Activated T-cell treated with anti-CD3 and anti-CD28 coated beads, Interleukin-2, amount 50 U/mL, for 72 hours (primary cell): ENCODE measurements around the gene OR51S1. TPM values are rescaled to one million over a fixed set of nuclear protein-coding genes. Genes with fewer than 3 reads are reported as not detected.
"Not testable (repeated sequence)": the region's sequence is repeated elsewhere in the genome, so short reads cannot be mapped to it uniquely, and the experiment has no call there.

Experiments
- ATAC-seq, 2 donors: fragments of 150-1000 bp; cut with Tn5 transposase; replicated peaks in 1 of 2; 2 replicates each; pipeline ENCODE4 v1.10.0; 2021; ENCODE audit warnings: moderate library complexity in 2 of 2, mild to moderate bottlenecking in 1 of 2
- DNase-seq, 2 donors: peaks; one replicate each; pipeline ENCODE4 v3.0.0; 2021 to 2022; ENCODE audit warnings: mixed read lengths in 1 of 2
- H3K27ac Mint-ChIP-seq: one replicate; pipeline ENCODE4 v1.8.0; 2022; ENCODE audit warnings: mild to moderate bottlenecking, moderate library complexity, mixed read lengths
- H3K27me3 Mint-ChIP-seq: one replicate; pipeline ENCODE4 v1.8.0; 2022; ENCODE audit warnings: low read depth, mixed read lengths
- H3K36me3 Mint-ChIP-seq, 2 donors: one replicate each; pipeline ENCODE4 v1.8.0; 2022; ENCODE audit warnings: mixed read lengths in 2 of 2, mild to moderate bottlenecking in 1 of 2; ENCODE audit not compliant: insufficient read depth in 2 of 2
- H3K4me1 Mint-ChIP-seq: one replicate; pipeline ENCODE4 v1.8.0; 2022; ENCODE audit warnings: low read depth, mixed read lengths
- H3K4me3 Mint-ChIP-seq, 2 donors: one replicate each; pipeline ENCODE4 v1.8.0; 2022; ENCODE audit warnings: mild to moderate bottlenecking in 2 of 2, mixed read lengths in 2 of 2, moderate library complexity in 2 of 2
- H3K9me3 Mint-ChIP-seq, 2 donors: one replicate each; pipeline ENCODE4 v1.8.0; 2022; ENCODE audit warnings: mixed read lengths in 2 of 2
- total RNA-seq, 2 donors: library from RNA; stranded (reverse); gene quantifications; one replicate each; pipeline ENCODE4 v1.2.3, GENCODE V29; 2022

The OR51S1 gene
- total RNA-seq, 2 donors from 2014 or later: not detected

DNA sequence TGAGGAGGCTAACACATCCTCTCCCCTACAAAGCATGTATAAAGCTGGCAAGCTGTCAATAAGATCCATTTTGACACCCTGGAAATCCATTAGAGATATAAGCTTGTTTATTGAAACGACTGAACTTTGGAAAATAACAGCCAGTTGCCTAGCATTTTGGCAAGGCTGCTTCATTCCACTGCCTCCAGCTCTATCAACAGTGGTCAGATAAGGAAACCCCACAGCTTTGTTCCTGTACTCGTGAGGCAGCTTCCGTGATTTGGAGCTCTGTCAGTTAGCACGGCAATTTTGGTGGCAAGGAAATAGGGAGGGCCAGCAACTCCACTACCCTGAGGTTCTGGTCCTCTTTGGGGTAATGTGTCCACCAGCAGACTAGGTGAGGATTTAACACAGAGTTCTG lies 2.0 kb upstream of the OR51S1 start:
- Mint-ChIP-seq H3K27ac (no peak overlapping the region), H3K4me1 (no peaks in the 10 kb centered on the region), H3K9me3 (no peaks in the 10 kb centered on the region), H3K36me3 (no peaks in the 10 kb centered on the region), H3K4me3 (no peak overlapping the region), H3K27me3 (peaks cover 7% of the 10 kb centered on the region)
- ATAC-seq (no peak), DNase-seq (no peak)

DNA sequence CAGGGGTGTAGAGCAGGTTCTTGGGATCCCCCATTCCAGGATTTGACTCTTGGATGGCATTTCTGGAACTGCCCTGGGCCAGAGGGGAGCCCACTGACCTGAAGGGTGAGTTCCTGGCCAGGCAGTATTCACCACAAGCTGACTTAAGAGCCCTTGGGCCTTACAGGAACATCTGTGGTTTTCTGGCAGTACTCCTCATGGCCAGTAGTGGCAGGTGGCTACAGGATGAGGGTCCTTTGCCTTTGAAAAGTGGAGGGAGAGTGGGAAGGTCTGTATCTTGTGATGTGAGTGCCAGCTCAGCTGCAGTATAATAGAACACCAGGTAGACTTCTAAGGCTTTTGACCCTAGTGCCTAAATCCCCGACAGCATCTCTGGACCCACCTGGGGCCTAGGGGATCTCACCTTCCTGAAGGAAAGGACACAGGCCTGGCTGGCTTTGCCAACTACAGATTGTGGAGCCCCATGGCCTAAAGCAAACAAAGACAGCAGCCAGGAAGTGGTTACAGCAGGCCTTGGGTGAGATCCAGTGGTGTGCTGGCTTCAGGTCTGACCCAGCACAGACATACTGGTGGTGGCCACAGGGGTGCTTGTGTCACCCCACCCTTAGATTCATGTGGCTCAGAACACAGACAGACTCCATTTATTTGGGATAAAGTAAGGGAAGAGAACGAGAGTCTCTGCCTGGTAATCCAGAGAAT lies 9.0 kb downstream of the OR51S1 start:
- H3K4me3 Mint-ChIP-seq: no peak overlapping the region
- no peaks in the 10 kb centered on the region for H3K36me3 Mint-ChIP-seq
- no peak overlapping the region for H3K27ac Mint-ChIP-seq
- H3K4me1 Mint-ChIP-seq: no peaks in the 10 kb centered on the region
- no peaks in the 10 kb centered on the region for H3K9me3 Mint-ChIP-seq
- DNase-seq: no peak
- no peak for ATAC-seq
- peaks cover 13% of the 10 kb centered on the region for H3K27me3 Mint-ChIP-seq

DNA sequence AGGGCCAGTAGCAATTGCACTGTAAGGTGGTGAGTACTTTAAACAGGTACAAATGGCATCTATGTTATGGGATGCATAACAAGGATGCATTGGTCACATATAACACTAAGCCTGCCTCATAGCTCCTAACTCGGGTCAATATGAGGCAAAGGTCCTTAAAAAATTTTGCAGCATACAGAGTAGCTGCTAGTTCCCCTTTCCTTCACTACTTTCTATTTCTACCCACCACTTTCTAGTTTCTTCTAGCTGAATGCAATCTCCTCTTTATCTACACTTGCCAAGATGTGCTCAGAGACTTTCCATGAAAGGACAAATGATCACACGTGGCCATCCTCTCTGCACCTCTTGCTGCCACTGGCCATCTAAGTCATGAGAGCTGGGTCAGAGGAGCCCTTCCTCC lies 18.1 kb downstream of the OR51S1 start:
- DNase-seq (no peak), ATAC-seq (no peak)
- H3K27ac Mint-ChIP-seq: no peak overlapping the region
- no peaks in the 10 kb centered on the region for H3K4me1 Mint-ChIP-seq
- H3K27me3 Mint-ChIP-seq: peaks cover 5% of the 10 kb centered on the region
- H3K36me3 Mint-ChIP-seq: no peaks in the 10 kb centered on the region
- no peaks in the 10 kb centered on the region for H3K9me3 Mint-ChIP-seq
- no peak overlapping the region for H3K4me3 Mint-ChIP-seq

DNA sequence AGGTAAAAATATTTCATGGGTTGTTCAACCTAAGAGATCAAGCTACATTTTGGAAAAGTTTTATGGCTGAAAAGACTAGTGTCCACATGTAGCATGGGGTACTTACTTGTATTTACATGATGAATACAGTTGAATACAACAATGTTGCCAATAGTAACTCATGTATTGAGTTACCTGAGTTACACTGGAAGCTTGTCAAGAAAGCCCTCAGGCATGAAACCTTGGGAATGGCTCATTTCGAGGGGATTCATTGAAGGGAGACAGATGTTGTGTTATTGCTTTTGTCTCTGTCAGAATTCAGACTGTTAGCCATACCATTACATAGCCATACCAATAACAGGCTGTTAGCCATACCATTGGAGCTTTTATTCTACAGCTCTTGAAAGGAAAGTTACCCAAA lies 18.7 kb downstream of the OR51S1 start:
- no peaks in the 10 kb centered on the region for H3K36me3 Mint-ChIP-seq
- H3K4me3 Mint-ChIP-seq: no peak overlapping the region
- H3K9me3 Mint-ChIP-seq: no peaks in the 10 kb centered on the region
- no peaks in the 10 kb centered on the region for H3K4me1 Mint-ChIP-seq
- DNase-seq (no peak), ATAC-seq (no peak)
- peaks cover 3% of the 10 kb centered on the region for H3K27me3 Mint-ChIP-seq
- no peak overlapping the region for H3K27ac Mint-ChIP-seq

DNA sequence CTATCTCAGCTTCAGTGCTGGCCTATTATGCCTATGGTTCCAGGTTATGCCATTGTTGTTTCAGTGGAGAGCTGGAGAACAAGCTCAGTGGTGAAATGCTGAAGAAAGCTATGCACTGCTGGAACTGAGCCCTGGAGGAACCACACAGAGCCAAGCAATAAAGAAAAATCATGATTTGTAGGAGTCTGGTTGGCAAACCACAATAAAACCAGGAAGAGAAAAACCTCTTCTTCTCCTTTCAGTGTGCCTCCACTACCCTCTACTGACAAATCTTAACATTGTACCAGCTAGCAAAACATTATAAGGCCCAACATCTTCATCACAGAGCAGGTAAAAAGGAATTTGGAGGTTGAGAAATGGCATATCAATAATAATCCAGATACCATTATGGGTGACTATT lies 22.6 kb downstream of the OR51S1 start:
- peaks cover 7% of the 10 kb centered on the region for H3K27me3 Mint-ChIP-seq
- no peak overlapping the region for H3K4me3 Mint-ChIP-seq
- no peaks in the 10 kb centered on the region for H3K9me3 Mint-ChIP-seq
- H3K27ac Mint-ChIP-seq: no peak overlapping the region
- DNase-seq (no peak), ATAC-seq (no peak)
- no peaks in the 10 kb centered on the region for H3K36me3 Mint-ChIP-seq
- H3K4me1 Mint-ChIP-seq: no peaks in the 10 kb centered on the region

DNA sequence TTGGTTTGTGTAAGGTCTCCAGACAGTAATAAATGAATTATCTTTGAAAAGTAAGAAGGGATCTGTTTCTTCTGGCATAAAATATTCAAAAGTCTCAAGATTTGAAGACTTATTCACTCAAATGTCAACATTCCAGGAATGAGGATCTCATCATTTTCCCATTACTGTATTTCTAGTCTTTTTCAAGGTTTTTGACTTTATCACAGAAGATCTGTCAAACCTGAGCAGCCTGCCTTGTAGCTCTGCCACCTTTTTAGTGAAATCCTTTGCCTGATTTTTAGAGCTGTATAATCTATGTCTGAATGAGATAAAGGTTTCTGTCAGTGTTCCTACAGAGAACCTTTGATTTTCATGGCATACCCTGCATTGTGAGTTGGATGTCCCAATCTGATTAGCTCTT lies 23.9 kb downstream of the OR51S1 start:
- Mint-ChIP-seq H3K36me3 (no peaks in the 10 kb centered on the region), H3K27me3 (peaks cover 7% of the 10 kb centered on the region), H3K27ac (no peak overlapping the region), H3K9me3 (no peaks in the 10 kb centered on the region), H3K4me1 (no peaks in the 10 kb centered on the region), H3K4me3 (no peak overlapping the region)
- ATAC-seq (no peak), DNase-seq (no peak)

DNA sequence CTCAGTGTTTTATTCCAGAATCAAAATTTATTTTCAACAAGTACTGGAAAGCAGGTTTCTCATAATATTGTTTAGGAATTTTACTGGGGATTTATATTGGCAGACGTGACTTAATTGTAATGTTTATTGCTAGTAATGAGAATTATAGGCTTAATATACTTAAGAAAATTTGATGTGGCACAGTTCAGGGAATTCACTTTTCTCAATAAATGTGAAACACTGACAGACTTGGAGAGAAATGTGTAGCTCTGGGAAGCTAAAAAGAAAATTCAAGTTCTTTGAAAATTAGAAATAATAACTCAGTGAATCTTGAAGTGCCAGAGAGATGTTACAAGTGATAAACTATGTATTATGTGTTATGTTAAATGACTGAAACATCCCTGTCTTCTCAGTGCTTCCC lies 28.0 kb downstream of the OR51S1 start, which contains the start of gene OR51F2:
Gene OR51F2, plus strand, starts transcription at position 301 of the 400 bp plus-strand sequence. CDS start 101 bp downstream, outside the sequence.
- no peak within 1 kb of the TSS for H3K4me3 Mint-ChIP-seq
- H3K9me3 Mint-ChIP-seq: no peaks in the 10 kb centered on the region
- DNase-seq (no peak), ATAC-seq (no peak)
- no peaks in the 10 kb centered on the region for H3K36me3 Mint-ChIP-seq
- H3K27ac Mint-ChIP-seq: no peak within 1 kb of the TSS
- H3K27me3 Mint-ChIP-seq: peaks cover 7% of the 10 kb centered on the region
- H3K4me1 Mint-ChIP-seq: no peaks in the 10 kb centered on the region

DNA sequence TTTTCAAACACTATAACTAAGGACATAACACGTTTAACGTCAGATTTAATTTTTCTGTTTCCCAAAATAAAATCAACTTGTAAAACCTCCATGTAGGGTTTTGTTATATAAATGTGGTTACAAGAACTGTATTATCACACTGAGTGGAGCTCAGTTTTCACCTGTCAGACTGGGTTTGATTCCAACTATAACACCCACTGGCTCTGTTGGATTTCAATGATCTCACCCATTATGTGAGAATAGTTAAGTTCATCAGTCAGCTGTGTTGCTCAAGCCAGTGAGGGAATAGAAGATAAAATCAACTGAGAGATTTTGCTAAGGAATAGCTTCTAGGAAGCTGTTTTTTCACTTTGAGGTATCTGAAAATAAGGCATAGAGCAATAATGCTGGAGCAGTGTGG lies 39.8 kb downstream of the OR51S1 start:
- no peak for ATAC-seq
- Mint-ChIP-seq H3K4me1 (no peaks in the 10 kb centered on the region), H3K27me3 (no peaks in the 10 kb centered on the region), H3K27ac (no peak overlapping the region), H3K9me3 (no peaks in the 10 kb centered on the region), H3K36me3 (no peaks in the 10 kb centered on the region), H3K4me3 (no peak overlapping the region)
- no peak for DNase-seq

DNA sequence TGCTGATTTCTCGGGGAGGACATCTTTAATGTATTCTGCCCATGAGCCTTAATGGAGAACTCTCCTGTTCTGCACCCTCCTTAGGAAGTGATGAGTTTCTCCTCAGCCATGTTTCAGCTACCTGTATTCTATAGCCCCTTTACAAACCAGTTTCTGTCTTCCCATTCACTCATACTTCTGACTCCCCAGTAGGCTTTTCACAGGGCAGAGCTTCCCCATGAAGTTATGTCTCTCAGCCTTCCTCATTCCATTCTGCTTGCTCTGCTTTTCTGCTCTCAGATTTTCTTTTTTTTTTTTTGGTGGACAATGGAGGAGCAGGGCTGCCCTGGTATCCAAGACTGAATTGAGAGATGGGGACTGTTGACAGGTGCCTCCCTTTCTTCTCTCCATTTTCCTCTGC lies 40.5 kb downstream of the OR51S1 start:
- no peak overlapping the region for H3K4me3 Mint-ChIP-seq
- no peaks in the 10 kb centered on the region for H3K4me1 Mint-ChIP-seq
- H3K27ac Mint-ChIP-seq: no peak overlapping the region
- ATAC-seq (no peak), DNase-seq (no peak)
- no peaks in the 10 kb centered on the region for H3K9me3 Mint-ChIP-seq
- H3K36me3 Mint-ChIP-seq: no peaks in the 10 kb centered on the region
- H3K27me3 Mint-ChIP-seq: no peaks in the 10 kb centered on the region

DNA sequence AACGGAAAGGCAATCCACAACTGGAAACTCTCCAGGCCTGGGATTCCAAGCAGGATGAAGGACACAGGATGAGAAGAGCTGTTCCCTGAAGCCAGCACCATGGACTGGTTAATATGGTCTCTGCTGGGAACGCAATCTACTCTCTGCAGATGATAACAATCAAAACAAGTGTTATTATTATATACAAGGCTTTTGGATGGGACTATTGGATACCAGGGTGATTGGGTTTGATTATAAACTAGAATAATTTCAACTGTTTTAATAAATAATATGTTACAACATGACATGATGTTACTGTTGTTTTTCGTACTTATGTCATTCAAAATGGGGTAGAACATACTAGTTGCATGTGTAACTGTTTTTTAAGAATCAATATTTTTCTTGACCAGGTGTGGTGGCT lies 44.7 kb downstream of the OR51S1 start, which contains the start of gene OR52R1:
Gene OR52R1, minus strand, starts transcription at position 101 of the 400 bp plus-strand sequence. Its CDS starts 0 bp downstream, at position 101.
- Mint-ChIP-seq H3K4me1 (no peaks in the 10 kb centered on the region), H3K9me3 (no peaks in the 10 kb centered on the region), H3K27ac (no peak within 1 kb of the TSS), H3K4me3 (no peak within 1 kb of the TSS), H3K27me3 (no peaks in the 10 kb centered on the region), H3K36me3 (peaks cover 0 to 1% of the 10 kb centered on the region in 2 donors)
- no peak for DNase-seq
- no peak for ATAC-seq

DNA sequence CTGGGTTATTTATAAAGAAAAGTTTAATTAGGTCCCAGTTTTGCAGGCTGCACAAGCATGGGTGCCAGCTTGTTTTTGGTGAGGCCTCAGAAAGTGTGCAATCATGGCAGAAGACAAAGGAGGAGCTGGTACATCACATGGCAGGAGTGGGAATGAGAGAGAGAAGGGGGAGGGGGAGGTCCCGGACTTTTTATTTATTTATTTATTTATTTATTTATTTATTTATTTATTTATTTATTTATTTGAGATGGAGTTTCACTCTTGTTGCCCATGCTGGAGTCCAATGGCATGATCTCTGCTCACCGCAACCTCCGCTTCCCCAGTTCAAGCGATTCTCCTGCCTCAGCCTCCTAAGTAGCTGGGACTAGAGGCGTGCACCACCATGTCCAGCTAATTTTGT lies 47.7 kb downstream of the OR51S1 start:
- not testable (repeated sequence) for H3K4me1 Mint-ChIP-seq, DNase-seq, ATAC-seq, H3K9me3 Mint-ChIP-seq, H3K27me3 Mint-ChIP-seq, H3K36me3 Mint-ChIP-seq, H3K4me3 Mint-ChIP-seq, H3K27ac Mint-ChIP-seq

DNA sequence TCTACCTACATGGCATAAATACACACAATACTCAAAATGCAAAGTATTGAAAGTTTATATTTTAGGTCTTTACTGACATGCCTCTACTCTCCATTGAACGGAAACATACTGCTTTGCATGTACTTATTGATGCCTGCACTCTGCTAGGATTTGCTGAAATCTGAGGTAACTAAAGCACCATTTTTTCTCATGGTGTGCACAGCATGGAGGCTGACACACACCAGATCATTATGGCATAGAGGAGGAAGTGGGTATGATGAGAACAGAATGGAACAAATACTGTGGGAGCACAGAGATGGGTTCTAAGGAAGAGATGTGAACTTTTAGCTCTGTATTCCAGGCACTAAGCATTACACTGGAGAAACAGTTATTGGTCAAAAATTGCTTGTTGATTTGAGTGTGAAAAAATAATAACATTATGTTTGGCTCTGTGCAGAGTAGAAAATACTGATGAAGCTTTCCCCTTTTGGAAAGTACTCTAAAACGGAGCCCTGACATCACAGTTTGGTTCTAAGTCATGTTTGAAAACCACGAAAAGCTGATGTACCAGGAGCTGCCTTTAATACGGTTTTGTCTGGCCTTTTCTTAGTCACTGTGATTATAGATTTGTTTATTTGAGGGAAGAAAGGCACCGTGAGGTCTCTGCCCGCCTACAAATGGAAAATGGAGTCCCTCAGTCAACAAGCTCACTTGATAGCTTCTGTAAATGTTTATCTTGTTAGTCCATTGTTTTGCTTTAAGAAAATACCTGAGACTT lies 50.4 kb downstream of the OR51S1 start:
- no peak overlapping the region for H3K27ac Mint-ChIP-seq
- H3K9me3 Mint-ChIP-seq: no peaks in the 10 kb centered on the region

More for the DNA sequence above, 50.4 kb downstream of the OR51S1 start:
- H3K4me1 Mint-ChIP-seq: no peaks in the 10 kb centered on the region
- H3K36me3 Mint-ChIP-seq: peaks cover 0 to 1% of the 10 kb centered on the region in 2 donors
- DNase-seq (no peak), ATAC-seq (peak in 1 of 2 donors; percentile 47)
- H3K27me3 Mint-ChIP-seq: no peaks in the 10 kb centered on the region
- H3K4me3 Mint-ChIP-seq: no peak overlapping the region
